Heart left ventricle (tissue), 13 donors: ENCODE measurements around the gene RGS14.

Source experiments
- POLR2A ChIP-seq, 2 donors: fragments of 450-650 bp; IDR thresholded peaks; one replicate each; pipeline ENCODE4 v1.6.1; 2017; ENCODE audit warnings: antibody characterized with exemption in 2 of 2, mild to moderate bottlenecking in 2 of 2, moderate library complexity in 2 of 2
- TF ChIP-seq, protein P1 (sequence below), 12 donors: fragments of 200-600 bp; sonication (generic) in 4 of 12; IDR thresholded peaks; one replicate each; pipeline versions ENCODE4 v1.5.0 to v1.8.0; 2018 to 2022; ENCODE audit warnings: antibody characterized with exemption in 12 of 12, mild to moderate bottlenecking in 5 of 12
- donor health status: ischemic (EF 13 %, LVEDD 7.1; RV severe dilation, severe dysfunction).
- donor health status: DM: no; HTN: yes; CAD: no.
- donor health status: DM: no; HTN: no; CAD: no.
- donor health status: ischemic (EF 25% LVEDD 6.9; RV normal size, moderate dysfunction).
- donor health status: ischemic (EF 25% LVEDD 5.7; RV mildly dilated, moderate dysfunction).
- donor health status: ischemic (EF 35%, LVEDD 5.7; RV mildly dilated, moderate dysfunction).
- donor health status: nonischemic (EF 11% LVEDD 7.7; RV severe dilation, severe dysfunction).
- donor health status: DM: yes; HTN: yes; CAD: no.
- donor health status: PGD.
- donor health status: ischemic (EF 29% LVEDD 5.4; RV normal size, mild dysfunction).
- donor health status: nonischemic (EF 23%, LVEDD 6.1; RV moderate dilation, normal function).

- TF ChIP-seq, protein P1, sequence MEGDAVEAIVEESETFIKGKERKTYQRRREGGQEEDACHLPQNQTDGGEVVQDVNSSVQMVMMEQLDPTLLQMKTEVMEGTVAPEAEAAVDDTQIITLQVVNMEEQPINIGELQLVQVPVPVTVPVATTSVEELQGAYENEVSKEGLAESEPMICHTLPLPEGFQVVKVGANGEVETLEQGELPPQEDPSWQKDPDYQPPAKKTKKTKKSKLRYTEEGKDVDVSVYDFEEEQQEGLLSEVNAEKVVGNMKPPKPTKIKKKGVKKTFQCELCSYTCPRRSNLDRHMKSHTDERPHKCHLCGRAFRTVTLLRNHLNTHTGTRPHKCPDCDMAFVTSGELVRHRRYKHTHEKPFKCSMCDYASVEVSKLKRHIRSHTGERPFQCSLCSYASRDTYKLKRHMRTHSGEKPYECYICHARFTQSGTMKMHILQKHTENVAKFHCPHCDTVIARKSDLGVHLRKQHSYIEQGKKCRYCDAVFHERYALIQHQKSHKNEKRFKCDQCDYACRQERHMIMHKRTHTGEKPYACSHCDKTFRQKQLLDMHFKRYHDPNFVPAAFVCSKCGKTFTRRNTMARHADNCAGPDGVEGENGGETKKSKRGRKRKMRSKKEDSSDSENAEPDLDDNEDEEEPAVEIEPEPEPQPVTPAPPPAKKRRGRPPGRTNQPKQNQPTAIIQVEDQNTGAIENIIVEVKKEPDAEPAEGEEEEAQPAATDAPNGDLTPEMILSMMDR (IDR thresholded peaks at IDR 0.05): no peak
- TF ChIP-seq POLR2A (IDR thresholded peaks at IDR 0.05): no peak
Measured at GRCh38 chr5:177372910-177373309, 15.2 kb downstream of the RGS14 start.
